NCI-H2081 treated with DMSO at 0.1 percent for 48 hours (cell line): ENCODE measurements around the gene PLK1.
"Not testable (repeated sequence)": the region's sequence is repeated elsewhere in the genome, so short reads cannot be mapped to it uniquely, and the experiment has no call there.

Experiments
- DNase-seq: peaks from one replicate; lab custom pipeline; 2025; lab: John Stamatoyannopoulos, UW

Gene PLK1

GRCh38 chr16:23710504-23710903 is 31.8 kb downstream of the PLK1 start:
- no peak for DNase-seq

- DNase-seq = no peak
Measured at GRCh38 chr16:23711785-23712184, 33.1 kb downstream of the PLK1 start.

GRCh38 chr16:23712976-23713375 is 34.3 kb downstream of the PLK1 start, which contains the start of gene ERN2:
TSS of gene ERN2 (minus strand) at chr16:23713222. CDS start at chr16:23713187, 35 bp downstream.
- DNase-seq = no peak

- no peak for DNase-seq
Measured at GRCh38 chr16:23716484-23716883, 37.8 kb downstream of the PLK1 start.

GRCh38 chr16:23722613-23723240 is 44.0 kb downstream of the PLK1 start:
- not testable (repeated sequence) for DNase-seq

- no peak for DNase-seq
Measured at GRCh38 chr16:23724096-23724784, 45.6 kb downstream of the PLK1 start.

GRCh38 chr16:23724785-23725131 is 46.1 kb downstream of the PLK1 start:
- no peak for DNase-seq

GRCh38 chr16:23726710-23727109 is 48.0 kb downstream of the PLK1 start:
- DNase-seq = no peak

- DNase-seq = no peak
Measured at GRCh38 chr16:23728112-23728477, 49.4 kb downstream of the PLK1 start.

GRCh38 chr16:23729503-23730424 is 51.1 kb downstream of the PLK1 start:
- DNase-seq = no peak

GRCh38 chr16:23734176-23734893 is 55.6 kb downstream of the PLK1 start:
- no peak for DNase-seq

GRCh38 chr16:23737423-23738028 is 58.8 kb downstream of the PLK1 start:
- not testable (repeated sequence) for DNase-seq

- no peak for DNase-seq
Measured at GRCh38 chr16:23739516-23739915, 60.8 kb downstream of the PLK1 start.
